Coronary artery (tissue), 2 donors: ENCODE data around the gene GDPD4.

Experiments used
- DNase-seq: peaks from one replicate; pipeline ENCODE4 v3.0.0-alpha.2; 2017; ENCODE audit warnings: low spot score
- H3K27ac ChIP-seq, 2 donors: fragments of 200-600 bp; sonication (generic); one replicate each; pipeline ENCODE4 v1.5.1; 2016 to 2019
- H3K4me3 ChIP-seq: fragments of 200-600 bp; sonication (generic); 2 replicates; pipeline ENCODE4 v1.5.1; 2016; ENCODE audit warnings: mild to moderate bottlenecking, moderate library complexity
- TF ChIP-seq, protein P1 (sequence below): fragments of 200-600 bp; sonication (generic); IDR thresholded peaks from one replicate; pipeline ENCODE4 v1.5.1; 2019; ENCODE audit warnings: antibody characterized with exemption

Gene GDPD4

GRCh38 chr11:77266766-77267165, 34.7 kb downstream of the GDPD4 start:
- no peak overlapping the region for H3K4me3 ChIP-seq
- no peak overlapping the region for H3K27ac ChIP-seq
- TF ChIP-seq, protein P1, sequence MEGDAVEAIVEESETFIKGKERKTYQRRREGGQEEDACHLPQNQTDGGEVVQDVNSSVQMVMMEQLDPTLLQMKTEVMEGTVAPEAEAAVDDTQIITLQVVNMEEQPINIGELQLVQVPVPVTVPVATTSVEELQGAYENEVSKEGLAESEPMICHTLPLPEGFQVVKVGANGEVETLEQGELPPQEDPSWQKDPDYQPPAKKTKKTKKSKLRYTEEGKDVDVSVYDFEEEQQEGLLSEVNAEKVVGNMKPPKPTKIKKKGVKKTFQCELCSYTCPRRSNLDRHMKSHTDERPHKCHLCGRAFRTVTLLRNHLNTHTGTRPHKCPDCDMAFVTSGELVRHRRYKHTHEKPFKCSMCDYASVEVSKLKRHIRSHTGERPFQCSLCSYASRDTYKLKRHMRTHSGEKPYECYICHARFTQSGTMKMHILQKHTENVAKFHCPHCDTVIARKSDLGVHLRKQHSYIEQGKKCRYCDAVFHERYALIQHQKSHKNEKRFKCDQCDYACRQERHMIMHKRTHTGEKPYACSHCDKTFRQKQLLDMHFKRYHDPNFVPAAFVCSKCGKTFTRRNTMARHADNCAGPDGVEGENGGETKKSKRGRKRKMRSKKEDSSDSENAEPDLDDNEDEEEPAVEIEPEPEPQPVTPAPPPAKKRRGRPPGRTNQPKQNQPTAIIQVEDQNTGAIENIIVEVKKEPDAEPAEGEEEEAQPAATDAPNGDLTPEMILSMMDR, result no peak
- no peak for DNase-seq

DNA sequence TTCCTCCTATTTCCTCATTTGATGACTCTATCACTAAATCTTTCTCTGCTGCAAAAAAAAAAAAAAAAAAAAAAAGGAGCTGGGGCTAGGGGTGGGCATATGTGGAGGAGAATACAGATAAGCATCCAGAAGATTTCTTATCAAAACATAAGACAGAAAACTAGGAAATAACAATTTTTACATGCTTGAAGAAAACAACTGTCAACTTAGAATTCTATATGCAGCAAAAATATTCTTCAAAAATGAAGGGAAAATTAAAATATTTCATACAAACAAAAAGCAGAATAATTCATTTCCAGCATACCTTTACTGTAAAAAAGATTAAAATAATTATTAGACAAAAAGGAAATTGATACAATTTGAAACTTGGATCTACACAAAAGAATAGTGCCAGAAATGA, 38.7 kb downstream of the GDPD4 start:
- DNase-seq, result no peak
- TF ChIP-seq, protein P1, result no peak
- H3K4me3 ChIP-seq, result no peak overlapping the region
- no peak overlapping the region for H3K27ac ChIP-seq

GRCh38 chr11:77259641-77260040, 41.8 kb downstream of the GDPD4 start:
- Histone ChIP-seq H3K4me3 (no peak overlapping the region), H3K27ac (no peak overlapping the region)
- DNase-seq, result no peak
- TF ChIP-seq, protein P1, result no peak

DNA sequence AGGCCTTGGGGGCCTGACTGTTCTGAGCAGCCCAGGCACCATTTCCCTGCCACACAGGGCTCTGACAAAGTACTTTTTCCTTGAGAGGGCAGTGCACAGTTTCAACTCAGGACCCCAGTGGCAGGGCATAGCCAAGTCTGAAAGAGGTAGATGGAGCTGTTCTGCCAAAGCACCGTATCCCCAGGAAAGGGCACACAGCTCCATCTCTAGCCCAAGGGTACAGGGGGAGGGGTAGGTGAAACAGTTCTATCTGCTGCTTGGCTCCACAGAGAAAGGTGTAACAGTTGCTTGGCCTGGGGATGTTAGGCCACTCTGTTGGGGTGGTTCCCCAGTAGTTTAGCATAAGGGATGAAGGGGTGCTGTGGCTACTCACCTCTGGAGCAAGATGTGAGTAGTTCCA, 47.8 kb downstream of the GDPD4 start:
- Histone ChIP-seq H3K4me3 (no peak overlapping the region), H3K27ac (no peak overlapping the region)
- TF ChIP-seq, protein P1, result no peak
- DNase-seq, result no peak

DNA sequence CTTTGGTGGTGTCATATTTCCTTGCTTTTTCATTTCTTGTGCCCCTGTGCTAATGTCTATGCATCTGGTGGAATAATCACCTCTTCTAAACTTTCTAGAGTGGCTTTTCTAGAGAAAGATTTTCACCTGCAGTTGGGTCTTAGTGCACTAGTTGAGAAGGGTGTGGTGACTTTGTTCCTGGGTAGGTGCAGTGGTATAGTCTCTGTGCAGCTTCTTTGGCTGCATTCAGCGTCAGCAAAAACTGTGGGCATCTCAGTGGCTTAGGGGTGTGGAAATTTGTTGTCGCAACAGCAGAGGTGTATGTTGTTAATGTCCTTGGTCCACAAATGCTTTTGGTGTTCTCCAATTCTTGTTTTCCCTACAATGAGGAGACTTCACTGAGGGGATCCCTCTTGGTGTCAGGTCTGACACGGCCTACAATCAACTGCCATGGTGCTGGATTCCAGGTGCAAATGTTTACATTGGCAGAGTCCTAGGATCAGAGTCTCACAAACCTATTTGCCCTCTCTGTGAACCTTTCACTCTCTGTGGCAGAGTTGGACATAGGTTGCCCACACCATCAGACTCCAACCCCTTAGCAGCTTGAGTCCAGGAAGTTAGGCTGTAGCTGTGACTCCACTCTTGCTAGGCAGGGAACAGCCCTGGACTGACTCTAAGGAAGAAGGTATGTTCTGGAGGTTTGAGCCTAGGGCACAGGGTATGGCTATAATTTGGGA, 48.8 kb downstream of the GDPD4 start:
- TF ChIP-seq, protein P1, result no peak
- Histone ChIP-seq H3K27ac (no peak overlapping the region), H3K4me3 (no peak overlapping the region)
- no peak for DNase-seq

- H3K4me3 ChIP-seq, result no peak overlapping the region
These were observed 50.4 kb downstream of the GDPD4 start for GRCh38 chr11:77250881-77251640.

More at GRCh38 chr11:77250881-77251640, 50.4 kb downstream of the GDPD4 start:
- TF ChIP-seq, protein P1, result no peak
- no peak overlapping the region for H3K27ac ChIP-seq
- DNase-seq, result no peak
